Measurements from ENCODE around the gene TXNDC15.

DNA sequence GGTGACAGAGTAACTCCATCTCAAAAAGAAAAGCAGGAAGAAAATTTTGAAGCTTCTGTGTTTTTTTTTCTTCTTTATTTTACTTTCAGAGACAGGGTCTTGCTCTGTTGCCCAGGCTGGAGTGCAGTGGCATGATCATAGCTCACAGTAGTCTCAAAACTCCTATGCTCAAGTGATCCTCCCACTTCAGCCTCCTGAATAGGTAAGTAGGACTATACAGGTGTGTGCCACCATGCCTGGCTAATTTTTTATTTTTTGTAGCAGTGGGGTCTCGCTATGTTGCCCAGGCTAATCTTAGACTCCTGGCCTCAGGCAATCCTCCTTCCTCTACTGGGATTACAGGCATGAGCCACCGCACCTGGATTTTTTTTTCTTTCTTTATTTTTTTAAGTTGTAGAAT is 38.5 kb upstream of the TXNDC15 start:
- TF ChIP-seq, protein P1, sequence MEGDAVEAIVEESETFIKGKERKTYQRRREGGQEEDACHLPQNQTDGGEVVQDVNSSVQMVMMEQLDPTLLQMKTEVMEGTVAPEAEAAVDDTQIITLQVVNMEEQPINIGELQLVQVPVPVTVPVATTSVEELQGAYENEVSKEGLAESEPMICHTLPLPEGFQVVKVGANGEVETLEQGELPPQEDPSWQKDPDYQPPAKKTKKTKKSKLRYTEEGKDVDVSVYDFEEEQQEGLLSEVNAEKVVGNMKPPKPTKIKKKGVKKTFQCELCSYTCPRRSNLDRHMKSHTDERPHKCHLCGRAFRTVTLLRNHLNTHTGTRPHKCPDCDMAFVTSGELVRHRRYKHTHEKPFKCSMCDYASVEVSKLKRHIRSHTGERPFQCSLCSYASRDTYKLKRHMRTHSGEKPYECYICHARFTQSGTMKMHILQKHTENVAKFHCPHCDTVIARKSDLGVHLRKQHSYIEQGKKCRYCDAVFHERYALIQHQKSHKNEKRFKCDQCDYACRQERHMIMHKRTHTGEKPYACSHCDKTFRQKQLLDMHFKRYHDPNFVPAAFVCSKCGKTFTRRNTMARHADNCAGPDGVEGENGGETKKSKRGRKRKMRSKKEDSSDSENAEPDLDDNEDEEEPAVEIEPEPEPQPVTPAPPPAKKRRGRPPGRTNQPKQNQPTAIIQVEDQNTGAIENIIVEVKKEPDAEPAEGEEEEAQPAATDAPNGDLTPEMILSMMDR (conservative IDR thresholded peaks at IDR 0.05 in 1 of 2, IDR thresholded peaks at IDR 0.05 in 1 of 2; ENCODE audit: low read depth in 1 of 2, low read length in 2 of 2): no peak
- no peak for TF ChIP-seq EZH2 (IDR thresholded peaks at IDR 0.05; ENCODE audit: low read length, missing control alignments)
